Tibial nerve (tissue), 3 donors: ENCODE data around the gene ADAM15.

ENCODE experiments used
- POLR2A ChIP-seq, 2 donors: fragments of 450-650 bp; IDR thresholded peaks; one replicate each; pipeline ENCODE4 v1.6.1; 2017; ENCODE audit warnings: antibody characterized with exemption in 2 of 2, mild to moderate bottlenecking in 2 of 2, moderate library complexity in 2 of 2
- TF ChIP-seq, protein P1 (sequence below), 5 experiments: fragments of 200-600 bp in 3 of 5; fragments of 450-650 bp in 2 of 5; sonication (generic) in 3 of 5; IDR thresholded peaks; one replicate each; pipeline ENCODE4 v1.5.1; 2016 to 2019; ENCODE audit warnings: antibody characterized with exemption in 5 of 5, mild to moderate bottlenecking in 3 of 5, moderate library complexity in 2 of 5

DNA sequence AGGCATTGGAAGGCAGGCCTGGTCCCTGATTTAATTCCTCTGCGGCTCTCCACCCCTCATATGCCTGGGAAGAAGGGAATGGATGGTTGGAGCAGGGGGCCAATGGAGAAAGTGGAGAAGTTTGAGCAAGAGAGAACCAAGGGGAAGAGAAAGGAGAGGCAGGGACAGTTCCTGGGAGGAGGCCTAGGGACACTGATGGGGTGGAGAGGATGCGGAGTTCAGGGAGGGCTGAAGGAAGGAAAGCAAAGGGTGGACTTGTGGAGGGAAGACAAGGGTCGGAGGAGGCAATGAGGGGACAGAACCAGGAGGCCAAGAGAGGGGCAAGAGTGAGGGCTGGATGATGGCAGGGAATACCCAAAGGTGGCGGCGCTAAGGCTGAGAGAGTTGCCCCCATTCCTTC, 41.4 kb upstream of the ADAM15 start:
- TF ChIP-seq, protein P1, sequence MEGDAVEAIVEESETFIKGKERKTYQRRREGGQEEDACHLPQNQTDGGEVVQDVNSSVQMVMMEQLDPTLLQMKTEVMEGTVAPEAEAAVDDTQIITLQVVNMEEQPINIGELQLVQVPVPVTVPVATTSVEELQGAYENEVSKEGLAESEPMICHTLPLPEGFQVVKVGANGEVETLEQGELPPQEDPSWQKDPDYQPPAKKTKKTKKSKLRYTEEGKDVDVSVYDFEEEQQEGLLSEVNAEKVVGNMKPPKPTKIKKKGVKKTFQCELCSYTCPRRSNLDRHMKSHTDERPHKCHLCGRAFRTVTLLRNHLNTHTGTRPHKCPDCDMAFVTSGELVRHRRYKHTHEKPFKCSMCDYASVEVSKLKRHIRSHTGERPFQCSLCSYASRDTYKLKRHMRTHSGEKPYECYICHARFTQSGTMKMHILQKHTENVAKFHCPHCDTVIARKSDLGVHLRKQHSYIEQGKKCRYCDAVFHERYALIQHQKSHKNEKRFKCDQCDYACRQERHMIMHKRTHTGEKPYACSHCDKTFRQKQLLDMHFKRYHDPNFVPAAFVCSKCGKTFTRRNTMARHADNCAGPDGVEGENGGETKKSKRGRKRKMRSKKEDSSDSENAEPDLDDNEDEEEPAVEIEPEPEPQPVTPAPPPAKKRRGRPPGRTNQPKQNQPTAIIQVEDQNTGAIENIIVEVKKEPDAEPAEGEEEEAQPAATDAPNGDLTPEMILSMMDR (IDR thresholded peaks at IDR 0.05), result no peak
- no peak for TF ChIP-seq POLR2A (IDR thresholded peaks at IDR 0.05)
